Osteoblast (primary cell): ENCODE measurements around the gene VSTM1. TPM values are rescaled to one million over a fixed set of nuclear protein-coding genes. Genes with fewer than 3 reads are reported as not detected.
"Not testable (repeated sequence)": the region's sequence is repeated elsewhere in the genome, so short reads cannot be mapped to it uniquely, and the experiment has no call there.

Experiments
- DNase-seq: peaks from one replicate; pipeline ENCODE4 v3.0.0; 2011; ENCODE audit warnings: low spot score, mixed read lengths; ENCODE audit not compliant: insufficient read length; ENCODE audit errors: missing footprints
- H2AFZ ChIP-seq: 2 replicates; pipeline ENCODE4 v1.6.0; 2011; ENCODE audit warnings: mild to moderate bottlenecking, low read length
- H3K27ac ChIP-seq: 2 replicates; pipeline ENCODE4 v1.5.1; 2011; ENCODE audit warnings: mild to moderate bottlenecking, low read depth, low read length, moderate library complexity
- H3K27me3 ChIP-seq: 2 replicates; pipeline ENCODE4 v1.6.0; 2012; ENCODE audit warnings: mild to moderate bottlenecking, control low read depth, inconsistent platforms, low read length, moderate library complexity; ENCODE audit not compliant: insufficient read depth
- H3K36me3 ChIP-seq: 2 replicates; pipeline ENCODE4 v1.5.1; 2011; ENCODE audit warnings: mild to moderate bottlenecking, low read length, control low read depth, moderate library complexity; ENCODE audit not compliant: insufficient read depth
- H3K4me1 ChIP-seq: 2 replicates; pipeline ENCODE4 v1.5.1; 2011; ENCODE audit warnings: mild to moderate bottlenecking, low read length, control low read depth, moderate library complexity; ENCODE audit not compliant: insufficient read depth
- H3K4me2 ChIP-seq: 2 replicates; pipeline ENCODE4 v1.6.0; 2011; ENCODE audit warnings: mild to moderate bottlenecking, low read length; ENCODE audit not compliant: insufficient read depth
- H3K4me3 ChIP-seq: fragments of 200-600 bp; sonication (generic); 3 replicates; pipeline ENCODE4 v1.5.1; 2012; ENCODE audit warnings: mild to moderate bottlenecking, low read length, inconsistent platforms; ENCODE audit not compliant: insufficient read depth
- H3K79me2 ChIP-seq: 2 replicates; pipeline ENCODE4 v1.6.0; 2012; ENCODE audit warnings: mild to moderate bottlenecking, low read length, control low read depth, inconsistent platforms; ENCODE audit not compliant: insufficient read depth
- H3K9me3 ChIP-seq: 2 replicates; pipeline ENCODE4 v1.5.1; 2011; ENCODE audit warnings: low read depth, low read length, control low read depth
- H4K20me1 ChIP-seq: 2 replicates; pipeline ENCODE4 v1.6.0; 2012; ENCODE audit warnings: mild to moderate bottlenecking, low read length, control low read depth; ENCODE audit not compliant: insufficient read depth
- CTCF ChIP-seq: IDR thresholded peaks from 2 replicates; pipeline ENCODE4 v1.5.1; 2011; ENCODE audit warnings: mild to moderate bottlenecking, low read depth, low read length, moderate library complexity; ENCODE audit errors: extremely low read depth
- total RNA-seq: library from RNA; depleted of rRNA; stranded (reverse); fragments of >200 nt; gene quantifications from 2 replicates; pipeline ENCODE4 v1.2.3, GENCODE V29; 2012

VSTM1 gene
- total RNA-seq, 1 donor: not detected

- H3K4me2 ChIP-seq: no peak overlapping the region
- no peaks in the 10 kb centered on the region for H3K36me3 ChIP-seq
- no peak for TF ChIP-seq CTCF
- H3K27me3 ChIP-seq: peaks cover 5% of the 10 kb centered on the region
- H3K4me1 ChIP-seq: no peaks in the 10 kb centered on the region
- H3K9me3 ChIP-seq: no peaks in the 10 kb centered on the region
- H4K20me1 ChIP-seq: no peaks in the 10 kb centered on the region
- no peak overlapping the region for H3K27ac ChIP-seq
- H2AFZ ChIP-seq: no peak overlapping the region
- H3K79me2 ChIP-seq: no peaks in the 10 kb centered on the region
- DNase-seq: no peak
- H3K4me3 ChIP-seq: no peak overlapping the region
These were observed 21.6 kb downstream of the VSTM1 start for GRCh38 chr19:54041969-54042606.

DNA sequence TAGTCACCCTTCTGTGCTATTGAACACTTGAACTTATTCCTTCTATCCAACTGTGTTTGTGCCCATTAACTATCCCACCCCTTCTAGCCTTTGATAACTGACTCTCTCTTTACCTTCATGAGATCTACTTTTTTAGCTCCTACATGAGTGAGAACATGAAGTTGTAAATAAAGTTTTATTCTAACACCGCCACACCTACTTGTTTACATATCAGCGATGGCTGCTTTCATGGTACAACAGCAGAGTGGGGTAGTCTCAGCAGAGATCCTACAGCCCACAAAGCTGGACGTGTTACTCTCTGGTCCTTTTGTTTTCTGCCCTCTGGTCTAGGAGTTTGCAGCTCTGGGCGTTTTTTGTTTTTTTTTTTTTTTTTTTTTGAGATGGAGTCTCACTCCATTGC is 23.7 kb downstream of the VSTM1 start:
- H4K20me1 ChIP-seq: no peaks in the 10 kb centered on the region
- H3K4me1 ChIP-seq: peaks cover 4% of the 10 kb centered on the region
- no peak overlapping the region for H3K27ac ChIP-seq
- H3K4me3 ChIP-seq: no peak overlapping the region
- H3K27me3 ChIP-seq: no peaks in the 10 kb centered on the region
- TF ChIP-seq CTCF: no peak
- no peak for DNase-seq
- no peak overlapping the region for H3K4me2 ChIP-seq
- no peaks in the 10 kb centered on the region for H3K36me3 ChIP-seq
- H3K79me2 ChIP-seq: no peaks in the 10 kb centered on the region
- no peak overlapping the region for H2AFZ ChIP-seq
- H3K9me3 ChIP-seq: no peaks in the 10 kb centered on the region

DNA sequence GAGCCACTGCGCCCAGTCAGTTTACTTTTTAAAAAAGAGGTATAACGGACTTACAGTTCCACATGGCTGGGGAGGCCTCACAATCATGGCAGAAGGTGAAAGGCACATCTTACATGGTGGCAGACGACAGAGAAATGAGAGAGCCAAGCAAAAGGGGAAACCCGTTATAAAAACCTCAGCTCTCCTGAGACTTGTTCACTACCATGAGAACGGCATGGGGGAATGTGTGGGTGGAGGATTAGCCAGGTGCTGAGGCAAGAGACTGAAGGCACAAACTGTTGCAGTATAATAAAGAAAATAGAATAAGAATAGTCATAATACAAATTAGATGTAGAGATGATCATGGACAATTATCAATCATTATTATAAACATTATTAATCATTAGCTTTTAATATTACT is 27.2 kb downstream of the VSTM1 start:
- not testable (repeated sequence) for H3K36me3 ChIP-seq

GRCh38 chr19:54035215-54036178 is 28.2 kb downstream of the VSTM1 start:
- Histone ChIP-seq H3K27ac (peak overlapping the region; percentile 42), H3K79me2 (no peaks in the 10 kb centered on the region), H2AFZ (peak overlapping the region; percentile 67), H3K27me3 (no peaks in the 10 kb centered on the region), H4K20me1 (no peaks in the 10 kb centered on the region), H3K4me3 (no peak overlapping the region), H3K9me3 (no peaks in the 10 kb centered on the region), H3K4me2 (peak overlapping the region; percentile 58), H3K4me1 (peaks cover 4% of the 10 kb centered on the region), H3K36me3 (no peaks in the 10 kb centered on the region)
- DNase-seq: peak; percentile 97
- no peak for TF ChIP-seq CTCF

More for the DNA sequence above, 27.2 kb downstream of the VSTM1 start:
- H4K20me1 ChIP-seq, H3K27me3 ChIP-seq, H3K27ac ChIP-seq, H3K4me1 ChIP-seq, H3K4me3 ChIP-seq, H2AFZ ChIP-seq, DNase-seq, H3K4me2 ChIP-seq, H3K79me2 ChIP-seq, H3K9me3 ChIP-seq: not testable (repeated sequence)
